Stimulated activated CD4-positive, alpha-beta T cell treated with anti-CD3 and anti-CD28 coated beads, Interleukin-12 subunit alpha, Interleukin-12 subunit beta, amount 100 ng/mL, for 24 hours (primary cell): ENCODE results near the gene SP9.

Source experiments
- DNase-seq, 2 experiments: peaks; one replicate each; pipeline ENCODE4 v3.0.0-alpha.2; 2020; ENCODE audit warnings: low read depth in 2 of 2

SP9 gene

GRCh38 chr2:174334781-174335251 lies at the start of gene SP9:
Gene SP9 (plus strand): TSS chr2:174334954. CDS start chr2:174335093, 139 bp downstream.
- DNase-seq: no peak

DNA sequence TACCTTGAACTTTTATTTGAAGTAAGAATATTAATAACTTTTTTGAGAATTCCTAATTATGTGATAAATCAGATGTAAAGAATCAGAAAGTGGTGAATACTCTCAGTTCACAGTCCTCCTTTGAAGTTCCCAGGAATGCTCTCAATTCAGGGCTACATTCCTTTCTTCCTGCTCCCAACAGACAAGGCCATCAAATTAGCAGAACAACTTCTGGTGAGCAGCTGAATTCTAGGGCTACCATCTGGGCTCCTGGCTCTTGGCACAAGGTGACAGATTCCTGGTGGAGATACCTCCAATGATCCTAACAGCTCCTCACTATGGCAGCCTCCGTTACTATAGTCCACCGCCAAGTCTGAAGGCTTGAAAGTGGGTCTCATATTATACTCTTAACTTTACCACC lies 48.6 kb upstream of the SP9 start:
- DNase-seq: no peak

- no peak for DNase-seq
Observed at GRCh38 chr2:174292908-174293307, 41.8 kb upstream of the SP9 start.

DNA sequence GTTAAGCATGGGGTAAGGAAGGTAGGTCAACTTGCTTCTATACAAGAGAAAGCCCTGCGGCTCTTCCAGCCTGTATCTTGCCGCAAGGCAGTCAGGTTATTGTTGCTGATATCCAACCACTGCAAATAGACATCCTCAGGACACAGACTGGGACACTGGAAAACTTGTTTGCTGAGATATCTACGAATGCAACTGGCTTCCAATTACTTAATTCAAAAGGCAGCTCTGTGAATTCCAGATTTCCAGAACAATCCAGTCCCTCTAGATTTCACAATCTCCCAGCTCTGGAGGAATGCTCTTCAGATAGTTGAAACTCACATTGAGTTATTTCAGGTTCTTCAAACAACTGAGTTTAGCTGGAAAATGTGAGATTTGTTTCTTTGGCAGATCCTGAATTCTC lies 34.6 kb upstream of the SP9 start:
- DNase-seq: no peak

- DNase-seq: no peak
Observed at GRCh38 chr2:174312581-174313234, 22.0 kb upstream of the SP9 start.

DNA sequence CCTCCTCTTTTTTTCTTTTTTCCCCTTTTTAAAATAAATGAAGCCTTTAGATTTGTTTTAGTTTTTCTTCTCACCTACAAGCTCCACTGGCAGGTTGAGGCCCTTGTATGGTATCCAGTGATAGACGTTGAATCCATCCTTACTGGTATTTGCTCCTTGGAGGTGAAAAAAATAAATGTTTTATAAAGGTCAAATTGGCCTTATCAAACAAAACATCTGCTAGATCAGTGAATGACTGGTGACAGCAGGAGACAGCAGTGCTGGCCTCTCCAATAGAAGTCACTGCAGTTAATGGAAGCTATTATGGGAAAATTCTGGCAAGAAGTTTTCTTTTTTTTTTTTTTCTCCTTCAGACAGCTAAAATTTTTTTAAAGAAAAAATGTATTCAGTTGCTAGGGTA lies 12.6 kb upstream of the SP9 start:
- DNase-seq: no peak

- no peak for DNase-seq
Observed at GRCh38 chr2:174322746-174323145, 12.0 kb upstream of the SP9 start.

DNA sequence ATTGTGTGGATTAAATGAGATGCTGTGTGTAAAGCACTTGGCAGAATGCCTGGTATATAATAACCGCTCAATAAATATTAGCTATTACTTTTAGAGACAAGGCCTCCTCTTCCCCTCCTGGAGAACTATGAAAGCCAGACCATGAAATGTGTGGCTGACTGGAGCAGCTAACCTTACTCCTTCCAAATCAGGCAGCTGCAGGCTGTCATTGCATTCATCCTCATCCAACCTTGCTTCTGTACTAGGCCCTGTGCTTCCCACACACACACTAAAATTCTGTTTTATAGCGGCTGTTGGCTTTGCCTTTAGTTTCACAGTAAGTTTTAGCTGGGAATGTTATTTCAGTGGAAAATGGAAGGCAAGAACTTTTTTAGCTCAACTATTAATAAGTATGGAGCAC lies 10.2 kb upstream of the SP9 start:
- no peak for DNase-seq

GRCh38 chr2:174325373-174326160 lies 9.2 kb upstream of the SP9 start:
- no peak for DNase-seq

GRCh38 chr2:174326161-174327020 lies 8.4 kb upstream of the SP9 start:
- DNase-seq: no peak

DNA sequence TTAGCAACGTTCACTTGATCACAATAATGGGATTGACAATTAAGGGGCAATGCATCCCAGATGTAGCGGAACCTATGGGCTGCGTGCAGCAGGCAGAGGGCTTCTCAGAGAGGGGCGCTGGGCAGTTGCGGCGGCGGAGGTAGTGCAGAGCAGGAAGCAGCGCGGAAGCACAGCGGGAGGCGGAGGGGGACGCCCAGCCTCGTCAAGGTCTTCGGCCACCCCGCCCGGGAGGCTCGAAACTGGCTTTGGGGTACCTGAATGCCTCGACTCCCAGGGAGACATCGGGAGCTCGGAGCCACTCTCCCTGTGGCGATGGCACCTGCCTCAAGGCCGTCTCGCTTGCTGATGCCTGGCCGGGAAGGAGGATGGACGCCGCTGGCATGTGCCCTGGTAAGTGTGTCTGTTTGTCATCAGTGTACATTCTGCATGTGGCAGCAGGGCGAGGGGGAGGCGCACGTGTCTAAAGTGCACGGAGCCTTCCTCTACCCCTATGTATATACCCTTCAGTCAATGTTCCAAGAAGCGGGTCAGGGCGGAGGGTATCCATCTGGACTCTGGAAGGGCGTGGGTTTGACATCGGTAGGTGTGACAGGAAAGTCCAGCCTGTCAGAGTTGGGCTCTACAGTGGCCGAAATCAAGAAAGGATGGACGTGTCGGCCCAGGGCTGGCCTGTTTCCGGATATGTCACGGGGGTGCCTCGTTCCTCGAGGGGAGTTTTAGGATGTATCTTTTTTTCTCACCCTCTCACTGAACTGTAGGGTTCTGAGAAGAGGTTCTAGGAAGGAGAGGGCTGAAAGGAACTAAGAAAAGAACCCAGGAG lies 7.5 kb upstream of the SP9 start:
- no peak for DNase-seq

GRCh38 chr2:174327841-174328113 lies 7.0 kb upstream of the SP9 start:
- no peak for DNase-seq

GRCh38 chr2:174328114-174328960 lies 6.4 kb upstream of the SP9 start:
- no peak for DNase-seq

DNA sequence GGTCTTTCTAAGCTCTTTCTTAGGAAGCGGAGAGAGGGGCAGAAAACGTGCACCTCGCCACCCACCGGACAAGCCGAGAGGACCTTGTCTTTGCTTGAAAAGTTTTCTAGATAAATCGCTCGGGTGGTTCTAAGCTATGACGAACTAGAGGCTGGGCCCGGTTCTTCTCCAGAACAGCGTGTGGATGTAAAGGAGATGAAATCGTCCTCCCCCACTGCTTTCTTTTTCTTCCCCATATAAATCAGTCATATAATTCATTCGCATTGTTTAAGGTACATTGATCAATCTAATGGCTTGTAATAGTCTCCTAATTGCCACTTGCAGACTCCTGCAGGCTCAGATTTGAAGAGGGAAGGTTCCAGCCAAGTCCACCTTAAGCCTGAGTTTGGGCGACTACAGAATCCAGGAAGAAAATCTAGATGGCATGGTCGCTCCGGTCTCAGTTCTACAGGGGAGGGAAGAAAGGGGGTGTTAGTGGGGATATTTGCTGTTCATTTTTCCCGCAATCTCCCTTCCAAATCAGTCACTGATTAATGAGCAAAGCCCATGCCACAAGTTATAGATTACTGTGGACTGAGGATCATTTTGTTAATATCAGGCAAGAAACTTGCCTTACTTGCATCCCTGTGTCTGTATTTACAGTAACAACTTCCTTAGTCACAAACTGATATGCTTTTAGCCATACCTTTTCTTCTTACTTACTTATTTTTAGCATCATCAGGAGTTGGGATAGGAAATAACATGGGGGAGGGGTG lies 5.6 kb upstream of the SP9 start:
- no peak for DNase-seq

- DNase-seq: no peak
Observed at GRCh38 chr2:174330945-174331594, 3.7 kb upstream of the SP9 start.

DNA sequence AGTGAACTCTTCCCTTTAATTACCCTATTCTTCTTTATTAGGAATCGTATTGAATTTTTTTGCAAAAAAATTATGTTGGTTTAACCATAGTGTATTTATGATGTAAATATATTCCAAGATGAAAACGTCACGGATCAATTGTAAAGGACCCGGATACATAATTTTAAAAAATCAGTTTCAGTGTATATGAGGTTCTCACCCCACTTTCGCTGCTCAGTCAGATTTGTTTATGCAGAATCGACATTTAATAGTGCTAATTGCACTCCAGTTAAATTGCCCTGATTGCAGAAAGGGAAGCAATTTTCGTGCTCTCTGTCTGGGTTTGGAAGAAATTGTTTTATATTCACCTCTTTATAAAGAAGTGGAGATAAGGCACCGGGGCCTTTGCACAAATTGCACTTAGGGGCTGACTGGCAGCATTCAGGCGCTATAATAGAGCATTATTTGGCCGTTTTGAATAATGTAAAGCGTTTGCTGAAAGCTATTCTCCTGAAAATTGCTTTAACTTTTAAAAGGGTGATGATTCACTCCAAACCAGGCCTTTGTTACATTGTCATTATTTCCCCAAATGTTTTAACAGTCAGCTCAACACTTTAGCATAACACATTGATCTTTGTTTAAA lies 3.0 kb upstream of the SP9 start:
- no peak for DNase-seq

DNA sequence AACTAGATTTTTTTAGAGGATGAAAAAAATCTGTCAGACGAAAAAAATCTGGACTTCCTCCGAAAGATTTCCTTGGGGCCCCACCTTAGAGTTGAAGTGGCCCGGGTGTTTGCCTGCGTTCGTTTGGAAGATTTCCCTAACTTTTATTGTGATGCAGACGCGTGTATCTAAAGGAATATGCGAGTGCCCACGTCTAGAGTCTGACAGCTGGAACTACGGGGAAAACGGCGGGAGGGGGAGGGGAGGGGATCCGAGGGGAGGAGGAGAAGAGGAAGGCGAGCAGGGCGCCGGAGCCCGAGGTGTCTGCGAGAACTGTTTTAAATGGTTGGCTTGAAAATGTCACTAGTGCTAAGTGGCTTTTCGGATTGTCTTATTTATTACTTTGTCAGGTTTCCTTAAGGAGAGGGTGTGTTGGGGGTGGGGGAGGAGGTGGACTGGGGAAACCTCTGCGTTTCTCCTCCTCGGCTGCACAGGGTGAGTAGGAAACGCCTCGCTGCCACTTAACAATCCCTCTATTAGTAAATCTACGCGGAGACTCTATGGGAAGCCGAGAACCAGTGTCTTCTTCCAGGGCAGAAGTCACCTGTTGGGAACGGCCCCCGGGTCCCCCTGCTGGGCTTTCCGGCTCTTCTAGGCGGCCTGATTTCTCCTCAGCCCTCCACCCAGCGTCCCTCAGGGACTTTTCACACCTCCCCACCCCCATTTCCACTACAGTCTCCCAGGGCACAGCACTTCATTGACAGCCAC lies 2.4 kb upstream of the SP9 start:
- DNase-seq: no peak

GRCh38 chr2:174333017-174333371 lies 1.8 kb upstream of the SP9 start:
- no peak for DNase-seq
